Measurements from ENCODE around the gene EHMT1.

EHMT1 gene

GRCh38 chr9:137660144-137660543 is 41.3 kb downstream of the EHMT1 start:
- Mint-ChIP-seq H3K36me3 (peaks cover 16% of the 10 kb centered on the region), H3K9me3 (no peaks in the 10 kb centered on the region), H3K4me3 (no peak overlapping the region), H3K27me3 (no peaks in the 10 kb centered on the region), H3K4me1 (peaks cover 21% of the 10 kb centered on the region), H3K27ac (no peak overlapping the region)
- DNase-seq, result no peak
- CTCF ChIA-PET, result interaction anchor here (1.8 kb wide), 1 partner anchor 12 kb away, joined by 9 read pairs; no protein-coding TSS in a partner anchor

- no peak for DNase-seq
- Mint-ChIP-seq H3K27me3 (no peaks in the 10 kb centered on the region), H3K36me3 (peaks cover 10% of the 10 kb centered on the region), H3K4me1 (peaks cover 15% of the 10 kb centered on the region), H3K27ac (no peak overlapping the region), H3K9me3 (no peaks in the 10 kb centered on the region), H3K4me3 (no peak overlapping the region)
- CTCF ChIA-PET, result no interaction called here
Observed at GRCh38 chr9:137663584-137663983, 44.8 kb downstream of the EHMT1 start.

GRCh38 chr9:137664676-137665075 is 45.9 kb downstream of the EHMT1 start:
- Mint-ChIP-seq H3K27ac (no peak overlapping the region), H3K9me3 (no peaks in the 10 kb centered on the region), H3K4me3 (no peak overlapping the region), H3K36me3 (peaks cover 16% of the 10 kb centered on the region), H3K27me3 (no peaks in the 10 kb centered on the region), H3K4me1 (peaks cover 12% of the 10 kb centered on the region)
- CTCF ChIA-PET, result interaction anchor here (1.0 kb wide), 1 partner anchor 8 kb away, joined by 3 read pairs; no protein-coding TSS in a partner anchor
- no peak for DNase-seq

- H3K36me3 Mint-ChIP-seq, result peaks cover 16% of the 10 kb centered on the region
- no peaks in the 10 kb centered on the region for H3K9me3 Mint-ChIP-seq
- CTCF ChIA-PET, result no interaction called here
- no peak for DNase-seq
- no peak overlapping the region for H3K27ac Mint-ChIP-seq
- H3K27me3 Mint-ChIP-seq, result no peaks in the 10 kb centered on the region
- no peak overlapping the region for H3K4me3 Mint-ChIP-seq
- peaks cover 12% of the 10 kb centered on the region for H3K4me1 Mint-ChIP-seq
Observed at GRCh38 chr9:137665226-137665625, 46.4 kb downstream of the EHMT1 start.

- CTCF ChIA-PET, result no interaction called here
- Mint-ChIP-seq H3K9me3 (no peaks in the 10 kb centered on the region), H3K36me3 (peaks cover 18% of the 10 kb centered on the region), H3K4me3 (no peak overlapping the region), H3K4me1 (peaks cover 12% of the 10 kb centered on the region), H3K27ac (no peak overlapping the region), H3K27me3 (no peaks in the 10 kb centered on the region)
- DNase-seq, result no peak
Observed at GRCh38 chr9:137665697-137666512, 47.1 kb downstream of the EHMT1 start.

- Mint-ChIP-seq H3K27me3 (no peaks in the 10 kb centered on the region), H3K4me1 (peaks cover 12% of the 10 kb centered on the region), H3K4me3 (no peak overlapping the region), H3K27ac (no peak overlapping the region), H3K9me3 (no peaks in the 10 kb centered on the region), H3K36me3 (peaks cover 18% of the 10 kb centered on the region)
- no peak for DNase-seq
- CTCF ChIA-PET, result no interaction called here
Observed at GRCh38 chr9:137666513-137666822, 47.7 kb downstream of the EHMT1 start.

- Mint-ChIP-seq H3K4me3 (no peak overlapping the region), H3K27ac (no peak overlapping the region), H3K4me1 (peaks cover 12% of the 10 kb centered on the region), H3K27me3 (no peaks in the 10 kb centered on the region), H3K36me3 (peaks cover 18% of the 10 kb centered on the region), H3K9me3 (no peaks in the 10 kb centered on the region)
- no peak for DNase-seq
- CTCF ChIA-PET, result no interaction called here
Observed at GRCh38 chr9:137666955-137667670, 48.3 kb downstream of the EHMT1 start.

GRCh38 chr9:137668203-137668602 is 49.4 kb downstream of the EHMT1 start:
- Mint-ChIP-seq H3K4me3 (no peak overlapping the region), H3K36me3 (peaks cover 16% of the 10 kb centered on the region), H3K27me3 (no peaks in the 10 kb centered on the region), H3K9me3 (no peaks in the 10 kb centered on the region), H3K4me1 (peaks cover 14% of the 10 kb centered on the region), H3K27ac (no peak overlapping the region)
- no peak for DNase-seq
- CTCF ChIA-PET, result no interaction called here

GRCh38 chr9:137669261-137669672 is 50.5 kb downstream of the EHMT1 start:
- peaks cover 14% of the 10 kb centered on the region for H3K4me1 Mint-ChIP-seq
- H3K27me3 Mint-ChIP-seq, result no peaks in the 10 kb centered on the region
- no peak for DNase-seq
- H3K36me3 Mint-ChIP-seq, result peaks cover 15% of the 10 kb centered on the region
- no peak overlapping the region for H3K27ac Mint-ChIP-seq
- H3K4me3 Mint-ChIP-seq, result no peak overlapping the region
- CTCF ChIA-PET, result no interaction called here
- no peaks in the 10 kb centered on the region for H3K9me3 Mint-ChIP-seq

GRCh38 chr9:137670391-137671195 is 51.8 kb downstream of the EHMT1 start:
- no peak overlapping the region for H3K4me3 Mint-ChIP-seq
- H3K27me3 Mint-ChIP-seq, result no peaks in the 10 kb centered on the region
- CTCF ChIA-PET, result interaction anchor here (0.9 to 2.4 kb wide), 2 partner anchors 11 to 29 kb away, joined by 4 to 9 read pairs; no protein-coding TSS in a partner anchor
- no peak for DNase-seq
- peaks cover 14% of the 10 kb centered on the region for H3K4me1 Mint-ChIP-seq
- peaks cover 18% of the 10 kb centered on the region for H3K36me3 Mint-ChIP-seq
- H3K27ac Mint-ChIP-seq, result no peak overlapping the region
- H3K9me3 Mint-ChIP-seq, result no peaks in the 10 kb centered on the region

GRCh38 chr9:137671196-137671538 is 52.4 kb downstream of the EHMT1 start:
- H3K27ac Mint-ChIP-seq, result no peak overlapping the region
- peaks cover 14% of the 10 kb centered on the region for H3K4me1 Mint-ChIP-seq
- no peak overlapping the region for H3K4me3 Mint-ChIP-seq

GRCh38 chr9:137671721-137672120 is 52.9 kb downstream of the EHMT1 start:
- Mint-ChIP-seq H3K36me3 (peaks cover 18% of the 10 kb centered on the region), H3K27ac (no peak overlapping the region), H3K4me1 (peaks cover 12% of the 10 kb centered on the region), H3K27me3 (no peaks in the 10 kb centered on the region), H3K9me3 (no peaks in the 10 kb centered on the region), H3K4me3 (no peak overlapping the region)
- no peak for DNase-seq
- CTCF ChIA-PET, result interaction anchor here (0.9 to 2.4 kb wide), 2 partner anchors 12 to 28 kb away, joined by 4 to 9 read pairs; no protein-coding TSS in a partner anchor

More at GRCh38 chr9:137671196-137671538, 52.4 kb downstream of the EHMT1 start:
- Mint-ChIP-seq H3K36me3 (peaks cover 18% of the 10 kb centered on the region), H3K27me3 (no peaks in the 10 kb centered on the region), H3K9me3 (no peaks in the 10 kb centered on the region)
- DNase-seq, result no peak
- CTCF ChIA-PET, result interaction anchor here (0.9 to 2.4 kb wide), 2 partner anchors 11 to 29 kb away, joined by 4 to 9 read pairs; no protein-coding TSS in a partner anchor

GRCh38 chr9:137672907-137673791 is 54.3 kb downstream of the EHMT1 start:
- Mint-ChIP-seq H3K4me3 (no peak overlapping the region), H3K36me3 (peaks cover 15% of the 10 kb centered on the region), H3K27ac (no peak overlapping the region), H3K4me1 (peaks cover 5% of the 10 kb centered on the region), H3K27me3 (no peaks in the 10 kb centered on the region), H3K9me3 (no peaks in the 10 kb centered on the region)
- CTCF ChIA-PET, result interaction anchor here (0.6 to 2.4 kb wide), 15 partner anchors 8 to 428 kb away, joined by 3 to 9 read pairs (median 3); no protein-coding TSS in a partner anchor
- DNase-seq, result peak; percentile 53

All from activated naive CD4-positive, alpha-beta T cell treated with anti-CD3 and anti-CD28 coated beads, Interleukin-2, amount 10 ng/mL, durations not matched to agents 7 days and 5 days (primary cell).